Thyroid gland (tissue), 4 donors: ENCODE measurements around the gene ACSM3. TPM values are rescaled to one million over a fixed set of nuclear protein-coding genes. Genes with fewer than 3 reads are reported as not detected.
A peak's percentile ranks its signal among the peaks of the same experiment; 100 is the strongest.

Experiments used
- DNase-seq, 2 donors: peaks; one replicate each; pipeline ENCODE4 v3.0.0-alpha.2; 2019
- H3K27ac ChIP-seq, 3 donors: fragments of 200-600 bp; sonication (generic); 1 replicate in 2 of 3; 2 replicates in 1 of 3; pipeline ENCODE4 v1.5.1; 2016 to 2019; ENCODE audit warnings: mild to moderate bottlenecking in 1 of 3, moderate library complexity in 1 of 3
- H3K27me3 ChIP-seq: fragments of 200-600 bp; sonication (generic); one replicate; pipeline ENCODE4 v1.5.1; 2019
- H3K36me3 ChIP-seq, 2 donors: fragments of 200-600 bp; sonication (generic); one replicate each; pipeline ENCODE4 v1.5.1; 2016 to 2019
- H3K4me1 ChIP-seq, 2 donors: fragments of 200-600 bp; sonication (generic); one replicate each; pipeline ENCODE4 v1.5.1; 2017 to 2019
- H3K4me3 ChIP-seq, 3 donors: fragments of 200-600 bp; sonication (generic); replicated peaks in 1 of 3; 1 replicate in 2 of 3; 2 replicates in 1 of 3; pipeline ENCODE4 v1.5.1; 2016; ENCODE audit warnings: mild to moderate bottlenecking in 1 of 3
- H3K9me3 ChIP-seq: fragments of 200-600 bp; sonication (generic); one replicate; pipeline ENCODE4 v1.5.1; 2017
- CTCF ChIP-seq, 6 experiments: fragments of 200-600 bp in 3 of 6; fragments of 450-650 bp in 3 of 6; sonication (generic) in 3 of 6; IDR thresholded peaks; one replicate each; pipeline ENCODE4 v1.5.1; 2016 to 2019; ENCODE audit warnings: antibody characterized with exemption in 6 of 6, mild to moderate bottlenecking in 2 of 6, inconsistent platforms in 1 of 6, moderate library complexity in 1 of 6
- POLR2A ChIP-seq, 2 donors: fragments of 450-650 bp; IDR thresholded peaks; one replicate each; pipeline ENCODE4 v1.6.1; 2017; ENCODE audit warnings: antibody characterized with exemption in 2 of 2, mild to moderate bottlenecking in 2 of 2, moderate library complexity in 1 of 2
- WGBS, 2 donors: methylation state at CpG; one replicate each; pipeline ENCODE4 v1.1.5; 2017; 5-methylcytosine and 5-hydroxymethylcytosine counted together
- intact Hi-C: fragments of 100-400 bp; cut with DNase I; formaldehyde crosslinking; loops from one replicate; pipeline ENCODE4 v1.15.1; 2023
- total RNA-seq, 4 donors: library from RNA; depleted of rRNA; stranded (reverse); fragments of >200 nt; gene quantifications; one replicate each; pipeline ENCODE4 v1.2.3, GENCODE V29; 2016

Gene ACSM3
- total RNA-seq, 4 donors from 2014 or later: 1.2 to 1.7 (median 1.6) TPM; not detected in 1

- no peak for TF ChIP-seq POLR2A (IDR thresholded peaks at IDR 0.05)
- no peak for TF ChIP-seq CTCF (IDR thresholded peaks at IDR 0.05)
- no peak overlapping the region for H3K27ac ChIP-seq
- no peaks in the 10 kb centered on the region for H3K27me3 ChIP-seq
- peaks cover 0 to 3% of the 10 kb centered on the region in 2 donors for H3K36me3 ChIP-seq
- no peak overlapping the region for H3K4me3 ChIP-seq
- WGBS, 2 donors: 84% methylated on average over 3 of the region's 3 CpGs
- no peak for DNase-seq
- H3K9me3 ChIP-seq: no peaks in the 10 kb centered on the region
- intact Hi-C loops: no loop called here
- peaks cover 0 to under 1% of the 10 kb centered on the region in 2 donors for H3K4me1 ChIP-seq
Observed at GRCh38 chr16:20729141-20729540, 34.7 kb upstream of the ACSM3 start.

- Histone ChIP-seq H3K36me3 (peaks cover 18 to 32% of the 10 kb centered on the region in 2 donors), H3K9me3 (no peaks in the 10 kb centered on the region), H3K4me3 (no peak overlapping the region), H3K27ac (peak overlapping the region in 2 of 3 donors; percentile 0 to 2), H3K27me3 (no peaks in the 10 kb centered on the region), H3K4me1 (peaks cover 0 to 10% of the 10 kb centered on the region in 2 donors)
- 68 to 79% methylated on average over 3 of the region's 3 CpGs for WGBS, 2 donors
- DNase-seq: no peak
- intact Hi-C loops: loop anchor here (10.0 kb wide), 1 partner anchor 59 kb away; no protein-coding TSS in a partner anchor
- TF ChIP-seq CTCF (IDR thresholded peaks at IDR 0.05) (no peak), POLR2A (IDR thresholded peaks at IDR 0.05) (no peak)
Observed at GRCh38 chr16:20734056-20734455, 29.8 kb upstream of the ACSM3 start.

DNA sequence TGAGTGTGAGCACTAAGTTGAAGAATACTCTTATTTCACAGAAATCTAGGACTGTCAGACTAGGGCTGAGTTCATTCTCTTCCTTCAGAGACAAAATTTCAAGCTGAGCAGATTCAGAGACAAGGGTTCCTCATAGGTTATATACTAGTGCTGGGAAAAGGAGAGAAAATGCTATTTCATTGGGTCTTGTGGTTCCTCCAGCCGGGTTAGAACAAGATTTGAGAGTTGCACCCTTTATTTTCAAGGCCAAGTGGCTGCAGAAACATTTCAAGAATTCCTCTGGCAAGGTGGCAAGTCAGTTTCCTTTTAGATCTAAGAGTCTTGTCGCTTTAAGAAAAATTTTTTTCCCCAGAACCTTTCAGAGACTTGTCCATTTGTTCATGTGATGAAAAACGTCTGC, 29.0 kb upstream of the ACSM3 start:
- Histone ChIP-seq H3K4me1 (peaks cover under 1 to 17% of the 10 kb centered on the region in 2 donors), H3K27me3 (no peaks in the 10 kb centered on the region), H3K9me3 (no peaks in the 10 kb centered on the region), H3K27ac (peak overlapping the region in 2 of 3 donors; percentile 0 to 11), H3K4me3 (no peak overlapping the region), H3K36me3 (peaks cover 18 to 32% of the 10 kb centered on the region in 2 donors)
- intact Hi-C loops: loop anchor here (10.0 kb wide), 1 partner anchor 60 kb away; no protein-coding TSS in a partner anchor
- no peak for DNase-seq
- TF ChIP-seq POLR2A (IDR thresholded peaks at IDR 0.05) (no peak), CTCF (IDR thresholded peaks at IDR 0.05) (no peak)
- WGBS, 2 donors: 48 to 55% methylated on average over 3 of the region's 3 CpGs

DNA sequence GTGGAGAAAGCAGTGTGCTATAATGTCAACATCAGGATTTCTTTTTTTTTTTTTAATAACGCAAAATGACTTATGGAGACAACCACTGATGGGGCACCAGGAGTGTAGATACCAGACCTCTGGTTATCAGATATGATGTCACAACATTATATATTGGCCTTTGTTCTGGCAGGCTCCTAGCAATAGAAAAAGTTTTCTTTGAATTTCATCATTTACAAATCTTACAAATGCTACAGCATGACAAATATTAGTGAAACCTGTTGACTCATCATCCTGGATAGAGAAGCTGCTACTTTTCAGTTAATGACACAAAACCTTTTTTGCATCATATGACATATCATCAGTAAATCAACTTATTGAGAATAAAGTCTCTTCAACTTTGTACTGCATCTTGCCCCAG, 28.3 kb upstream of the ACSM3 start:
- TF ChIP-seq CTCF (IDR thresholded peaks at IDR 0.05): no peak
- TF ChIP-seq POLR2A (IDR thresholded peaks at IDR 0.05): no peak

GRCh38 chr16:20740007-20740883, 23.6 kb upstream of the ACSM3 start:
- H3K9me3 ChIP-seq: no peaks in the 10 kb centered on the region
- intact Hi-C loops: no loop called here
- H3K4me3 ChIP-seq: peak overlapping the region; percentile 54 to 77 (median 69)
- peak overlapping the region; percentile 91 to 95 (median 91) for H3K27ac ChIP-seq
- H3K36me3 ChIP-seq: peaks cover 14 to 24% of the 10 kb centered on the region in 2 donors
- no peak for TF ChIP-seq POLR2A (IDR thresholded peaks at IDR 0.05)
- TF ChIP-seq CTCF (IDR thresholded peaks at IDR 0.05): peak in 5 of 6 experiments; percentile 8 to 44 (median 35)
- no peaks in the 10 kb centered on the region for H3K27me3 ChIP-seq
- peak; percentile 29 to 43 for DNase-seq
- 27 to 29% methylated on average over 11 of the region's 11 CpGs for WGBS, 2 donors
- H3K4me1 ChIP-seq: peaks cover 9 to 22% of the 10 kb centered on the region in 2 donors

More for the DNA sequence above, 28.3 kb upstream of the ACSM3 start:
- WGBS, 2 donors: 95 to 100% methylated on average over 1 of the region's 1 CpG
- Histone ChIP-seq H3K4me1 (peaks cover 8 to 24% of the 10 kb centered on the region in 2 donors), H3K36me3 (peaks cover 18 to 32% of the 10 kb centered on the region in 2 donors), H3K4me3 (no peak overlapping the region), H3K27ac (no peak overlapping the region), H3K9me3 (no peaks in the 10 kb centered on the region), H3K27me3 (no peaks in the 10 kb centered on the region)
- no peak for DNase-seq
- intact Hi-C loops: loop anchor here (10.0 kb wide), 1 partner anchor 61 kb away; no protein-coding TSS in a partner anchor
